OCI-LY7 (cell line): ENCODE data around the gene PDK2. TPM values are rescaled to one million over a fixed set of nuclear protein-coding genes. Genes with fewer than 3 reads are reported as not detected.

ENCODE experiments used
- BruUV-seq: library from RNA; stranded (reverse); fragments of 400-500 nt; replicated peaks from 2 replicates; lab custom pipeline; 2021; lab: Mats Ljungman, UMichigan
- CTCF ChIA-PET: fragments of 300-600 bp; sonication (Branson Sonifier 250); formaldehyde crosslinking; loops from one replicate; lab custom pipeline; 2022; ENCODE audit warnings: antibody characterized with exemption; ENCODE audit not compliant: unreplicated experiment; lab: Charles Lee
- POLR2A ChIA-PET: fragments of 300-600 bp; sonication (Branson Sonifier 250); formaldehyde crosslinking; loops from one replicate; lab custom pipeline; 2022; ENCODE audit warnings: antibody characterized with exemption; lab: Charles Lee
- DNase-seq: peaks from one replicate; pipeline ENCODE4 v3.0.0-alpha.2; 2015; ENCODE audit warnings: low spot score
- H2AFZ ChIP-seq: fragments of 200-600 bp; sonication (generic), shearing (Covaris generic); 2 replicates; pipeline ENCODE4 v1.6.1; 2014; ENCODE audit warnings: mild to moderate bottlenecking, antibody characterized with exemption, low read length, moderate library complexity
- H3K27ac ChIP-seq: fragments of 200-600 bp; sonication (generic); 2 replicates; pipeline ENCODE4 v1.5.1; 2014; ENCODE audit warnings: mixed run types, low read depth, mild to moderate bottlenecking, moderate library complexity, low read length, inconsistent platforms; ENCODE audit not compliant: poor library complexity, severe bottlenecking
- H3K36me3 ChIP-seq: fragments of 200-600 bp; sonication (generic); 2 replicates; pipeline ENCODE4 v1.6.1; 2014; ENCODE audit warnings: mild to moderate bottlenecking, antibody characterized with exemption, low read length, moderate library complexity, mixed read lengths; ENCODE audit not compliant: insufficient read depth
- H3K4me1 ChIP-seq: fragments of 200-600 bp; sonication (generic); 2 replicates; pipeline ENCODE4 v1.5.1; 2014; ENCODE audit warnings: mild to moderate bottlenecking, low read length; ENCODE audit not compliant: insufficient read depth, poor library complexity, severe bottlenecking
- H3K4me2 ChIP-seq: fragments of 200-600 bp; sonication (generic); 2 replicates; pipeline ENCODE4 v1.6.1; 2014; ENCODE audit warnings: mild to moderate bottlenecking, low read length
- H3K4me3 ChIP-seq: fragments of 200-600 bp; sonication (generic); 2 replicates; pipeline ENCODE4 v1.5.1; 2014; ENCODE audit warnings: mild to moderate bottlenecking, low read depth, low read length; ENCODE audit not compliant: poor library complexity, severe bottlenecking
- H3K79me2 ChIP-seq: fragments of 200-600 bp; sonication (generic); 2 replicates; pipeline ENCODE4 v1.6.1; 2016; ENCODE audit warnings: low read depth, mild to moderate bottlenecking, low read length, moderate library complexity, mixed read lengths; ENCODE audit not compliant: insufficient read depth
- H3K9me2 ChIP-seq: fragments of 200-600 bp; sonication (generic); 2 replicates; pipeline ENCODE4 v1.6.1; 2016; ENCODE audit warnings: mild to moderate bottlenecking, low read length, mixed read lengths; ENCODE audit not compliant: insufficient read depth
- H3K9me3 ChIP-seq: fragments of 200-600 bp; sonication (generic); 2 replicates; pipeline ENCODE4 v1.6.1; 2014; ENCODE audit warnings: mild to moderate bottlenecking, mixed run types, low read length, mixed read lengths
- H4K20me1 ChIP-seq: fragments of 200-600 bp; sonication (generic); 2 replicates; pipeline ENCODE4 v1.6.1; 2014; ENCODE audit warnings: mild to moderate bottlenecking, antibody characterized with exemption, low read length, moderate library complexity, mixed read lengths; ENCODE audit not compliant: insufficient read depth
- CTCF ChIP-seq: fragments of 200-600 bp; sonication (generic); conservative IDR thresholded peaks from 2 replicates; pipeline ENCODE4 v1.5.1; 2014; ENCODE audit warnings: mild to moderate bottlenecking, antibody characterized with exemption, low read length, moderate library complexity, mixed read lengths
- EZH2phosphoT487 ChIP-seq: fragments of 200-600 bp; sonication (generic); IDR thresholded peaks from 2 replicates; pipeline ENCODE4 v1.6.1; 2018; ENCODE audit warnings: low read depth, borderline replicate concordance, mild to moderate bottlenecking, mixed run types, antibody characterized with exemption, low read length, moderate library complexity, mixed read lengths
- intact Hi-C: fragments of 100-400 bp; cut with micrococcal nuclease; formaldehyde crosslinking; loops from one replicate; pipeline ENCODE4 v1.10.0; 2022; ENCODE audit not compliant: unreplicated experiment
- total RNA-seq, 2 experiments: library from RNA; depleted of rRNA in 1 of 2; stranded (reverse); fragments of >200 nt in 1 of 2; shearing (Covaris generic) in 1 of 2; gene quantifications; 2 replicates each; pipeline ENCODE4 v1.2.3, GENCODE V29; 2014 to 2022

The PDK2 gene
- total RNA-seq, 2 experiments from 2014 or later, result 21.8 to 27.7 TPM

GRCh38 chr17:50141745-50142110 lies 46.6 kb downstream of the PDK2 start:
- no peak for TF ChIP-seq CTCF
- no peak for TF ChIP-seq EZH2phosphoT487
- Histone ChIP-seq H3K79me2 (peaks cover 18% of the 10 kb centered on the region), H3K4me2 (no peak overlapping the region), H2AFZ (no peak overlapping the region), H3K4me3 (no peak overlapping the region), H3K9me2 (no peaks in the 10 kb centered on the region), H4K20me1 (peaks cover 10% of the 10 kb centered on the region), H3K9me3 (no peaks in the 10 kb centered on the region), H3K4me1 (peaks cover 39% of the 10 kb centered on the region), H3K36me3 (peaks cover 99% of the 10 kb centered on the region), H3K27ac (no peak overlapping the region)
- ChIA-PET CTCF (no interaction called here), POLR2A (interaction anchor here (0.7 kb wide), 1 partner anchor 27 kb away, joined by 3 read pairs; no protein-coding TSS in a partner anchor)
- intact Hi-C loops, result no loop called here
- BruUV-seq, result no TSS peak
- DNase-seq, result no peak

GRCh38 chr17:50143461-50144176 lies 48.5 kb downstream of the PDK2 start:
- Histone ChIP-seq H3K79me2 (peaks cover 37% of the 10 kb centered on the region), H4K20me1 (peaks cover 22% of the 10 kb centered on the region), H3K27ac (no peak overlapping the region), H2AFZ (no peak overlapping the region), H3K4me3 (no peak overlapping the region), H3K9me2 (no peaks in the 10 kb centered on the region), H3K9me3 (no peaks in the 10 kb centered on the region), H3K4me2 (no peak overlapping the region), H3K4me1 (peaks cover 48% of the 10 kb centered on the region), H3K36me3 (peaks cover 96% of the 10 kb centered on the region)
- no TSS peak for BruUV-seq
- intact Hi-C loops, result no loop called here
- CTCF ChIA-PET, result interaction anchor here (0.5 to 0.6 kb wide), 2 partner anchors 8 to 13 kb away, joined by 4 to 11 read pairs; no protein-coding TSS in a partner anchor
- DNase-seq, result no peak
- POLR2A ChIA-PET, result interaction anchor here (0.6 kb wide), 1 partner anchor 51 kb away, joined by 3 read pairs; no protein-coding TSS in a partner anchor
- no peak for TF ChIP-seq EZH2phosphoT487
- no peak for TF ChIP-seq CTCF

GRCh38 chr17:50144355-50144754 lies 49.2 kb downstream of the PDK2 start:
- CTCF ChIA-PET, result interaction anchor here (0.6 kb wide), 1 partner anchor 14 kb away, joined by 11 read pairs; no protein-coding TSS in a partner anchor
- TF ChIP-seq CTCF (no peak), EZH2phosphoT487 (no peak)
- H4K20me1 ChIP-seq, result peaks cover 22% of the 10 kb centered on the region
- no TSS peak for BruUV-seq
- H3K4me2 ChIP-seq, result peak overlapping the region; percentile 10; the same call in 1 of the 2 replicates
- no peaks in the 10 kb centered on the region for H3K9me2 ChIP-seq
- peaks cover 48% of the 10 kb centered on the region for H3K4me1 ChIP-seq
- H3K27ac ChIP-seq, result no peak overlapping the region
- peaks cover 43% of the 10 kb centered on the region for H3K79me2 ChIP-seq
- H3K36me3 ChIP-seq, result peaks cover 92% of the 10 kb centered on the region
- intact Hi-C loops, result no loop called here
- no peak overlapping the region for H3K4me3 ChIP-seq
- H3K9me3 ChIP-seq, result no peaks in the 10 kb centered on the region
- no peak for DNase-seq
- H2AFZ ChIP-seq, result no peak overlapping the region
- POLR2A ChIA-PET, result interaction anchor here (0.6 kb wide), 1 partner anchor 52 kb away, joined by 3 read pairs; no protein-coding TSS in a partner anchor
